K562 treated with DMSO at 1 percent for 48 hours (cell line): Measurements from ENCODE around the gene C2CD5. TPM values are rescaled to one million over a fixed set of nuclear protein-coding genes. Genes with fewer than 3 reads are reported as not detected.

ENCODE experiments used
- total RNA-seq: library from RNA; unstranded; fragments of 300-600 nt; gene quantifications from 2 replicates; pipeline ENCODE4 v1.2.3, GENCODE V29; 2022; ENCODE audit warnings: low replicate concordance; ENCODE audit errors: extremely low read depth

The C2CD5 gene, protein sequence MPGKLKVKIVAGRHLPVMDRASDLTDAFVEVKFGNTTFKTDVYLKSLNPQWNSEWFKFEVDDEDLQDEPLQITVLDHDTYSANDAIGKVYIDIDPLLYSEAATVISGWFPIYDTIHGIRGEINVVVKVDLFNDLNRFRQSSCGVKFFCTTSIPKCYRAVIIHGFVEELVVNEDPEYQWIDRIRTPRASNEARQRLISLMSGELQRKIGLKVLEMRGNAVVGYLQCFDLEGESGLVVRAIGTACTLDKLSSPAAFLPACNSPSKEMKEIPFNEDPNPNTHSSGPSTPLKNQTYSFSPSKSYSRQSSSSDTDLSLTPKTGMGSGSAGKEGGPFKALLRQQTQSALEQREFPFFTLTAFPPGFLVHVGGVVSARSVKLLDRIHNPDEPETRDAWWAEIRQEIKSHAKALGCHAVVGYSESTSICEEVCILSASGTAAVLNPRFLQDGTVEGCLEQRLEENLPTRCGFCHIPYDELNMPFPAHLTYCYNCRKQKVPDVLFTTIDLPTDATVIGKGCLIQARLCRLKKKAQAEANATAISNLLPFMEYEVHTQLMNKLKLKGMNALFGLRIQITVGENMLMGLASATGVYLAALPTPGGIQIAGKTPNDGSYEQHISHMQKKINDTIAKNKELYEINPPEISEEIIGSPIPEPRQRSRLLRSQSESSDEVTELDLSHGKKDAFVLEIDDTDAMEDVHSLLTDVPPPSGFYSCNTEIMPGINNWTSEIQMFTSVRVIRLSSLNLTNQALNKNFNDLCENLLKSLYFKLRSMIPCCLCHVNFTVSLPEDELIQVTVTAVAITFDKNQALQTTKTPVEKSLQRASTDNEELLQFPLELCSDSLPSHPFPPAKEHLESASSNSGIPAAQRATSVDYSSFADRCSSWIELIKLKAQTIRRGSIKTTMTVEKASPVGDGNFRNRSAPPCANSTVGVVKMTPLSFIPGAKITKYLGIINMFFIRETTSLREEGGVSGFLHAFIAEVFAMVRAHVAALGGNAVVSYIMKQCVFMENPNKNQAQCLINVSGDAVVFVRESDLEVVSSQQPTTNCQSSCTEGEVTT
- total RNA-seq = not detected in 2 replicates

DNA sequence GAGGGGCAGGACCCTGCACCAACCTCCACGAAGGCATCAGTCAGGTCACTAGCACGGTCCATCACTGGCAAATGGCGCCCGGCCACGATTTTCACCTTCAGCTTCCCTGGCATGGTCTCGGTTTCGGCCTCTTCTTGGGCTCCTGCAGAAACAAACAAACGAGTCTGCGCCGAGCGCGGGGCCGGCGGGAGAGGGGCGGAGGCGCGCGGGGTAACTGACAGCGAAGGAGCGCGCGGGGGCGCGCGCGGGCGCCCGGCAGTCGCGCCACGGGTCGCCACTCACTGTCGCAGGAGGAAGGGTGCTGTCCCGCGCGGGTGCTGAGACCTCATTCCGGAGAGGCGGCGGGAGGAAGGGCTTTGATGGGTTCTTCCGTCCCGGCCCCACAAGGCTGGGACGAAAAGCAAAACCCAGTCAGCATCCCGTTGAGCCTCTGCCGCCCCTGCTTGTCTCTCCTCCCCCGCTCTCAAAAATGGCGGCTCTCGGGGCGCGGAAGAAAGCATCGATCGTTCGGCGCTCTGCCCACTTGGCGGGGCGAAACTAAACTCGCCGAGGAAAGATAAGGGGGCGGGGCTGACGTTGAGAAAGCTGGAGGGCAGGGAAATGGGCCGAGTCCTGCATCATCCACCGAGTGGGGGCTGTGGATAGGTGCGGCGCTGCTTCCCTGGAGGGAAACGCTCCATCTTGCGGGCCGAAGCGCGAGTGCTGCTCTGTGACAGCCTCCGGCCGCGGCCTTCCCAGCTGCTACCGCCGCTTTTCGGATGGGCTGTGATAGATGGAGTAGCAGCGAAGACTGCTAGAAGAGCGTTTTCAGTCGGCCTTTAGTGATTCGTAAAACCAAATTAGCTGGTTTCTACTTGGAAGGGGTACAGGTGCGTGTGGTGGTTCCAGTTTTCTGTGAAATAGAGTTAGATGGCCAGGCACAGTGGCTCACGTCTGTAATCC lies at the start of gene C2CD5:
Gene C2CD5 (minus strand): TSS at position 505 of the 942 bp plus-strand sequence. CDS start 392 bp downstream, at position 113.

Other genes with a start within 250 kb of the C2CD5 start
- gene ST8SIA1, start 209.8 kb downstream of the C2CD5 start, total RNA-seq = not detected in 2 replicates
- not detected in 2 replicates for gene ETNK1, start 80.6 kb upstream of the C2CD5 start, total RNA-seq